ENCODE data around the gene ALPL.

ALPL gene

GRCh38 chr1:21544095-21544494 is 34.9 kb downstream of the ALPL start:
- Histone ChIP-seq H3K27ac (no peak overlapping the region), H3K27me3 (ENCODE audit: insufficient read depth, low read depth, severe bottlenecking) (no peaks in the 10 kb centered on the region)
- TF ChIP-seq, protein P1, sequence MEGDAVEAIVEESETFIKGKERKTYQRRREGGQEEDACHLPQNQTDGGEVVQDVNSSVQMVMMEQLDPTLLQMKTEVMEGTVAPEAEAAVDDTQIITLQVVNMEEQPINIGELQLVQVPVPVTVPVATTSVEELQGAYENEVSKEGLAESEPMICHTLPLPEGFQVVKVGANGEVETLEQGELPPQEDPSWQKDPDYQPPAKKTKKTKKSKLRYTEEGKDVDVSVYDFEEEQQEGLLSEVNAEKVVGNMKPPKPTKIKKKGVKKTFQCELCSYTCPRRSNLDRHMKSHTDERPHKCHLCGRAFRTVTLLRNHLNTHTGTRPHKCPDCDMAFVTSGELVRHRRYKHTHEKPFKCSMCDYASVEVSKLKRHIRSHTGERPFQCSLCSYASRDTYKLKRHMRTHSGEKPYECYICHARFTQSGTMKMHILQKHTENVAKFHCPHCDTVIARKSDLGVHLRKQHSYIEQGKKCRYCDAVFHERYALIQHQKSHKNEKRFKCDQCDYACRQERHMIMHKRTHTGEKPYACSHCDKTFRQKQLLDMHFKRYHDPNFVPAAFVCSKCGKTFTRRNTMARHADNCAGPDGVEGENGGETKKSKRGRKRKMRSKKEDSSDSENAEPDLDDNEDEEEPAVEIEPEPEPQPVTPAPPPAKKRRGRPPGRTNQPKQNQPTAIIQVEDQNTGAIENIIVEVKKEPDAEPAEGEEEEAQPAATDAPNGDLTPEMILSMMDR (IDR thresholded peaks at IDR 0.05; ENCODE audit: low read depth, low read length): no peak

DNA sequence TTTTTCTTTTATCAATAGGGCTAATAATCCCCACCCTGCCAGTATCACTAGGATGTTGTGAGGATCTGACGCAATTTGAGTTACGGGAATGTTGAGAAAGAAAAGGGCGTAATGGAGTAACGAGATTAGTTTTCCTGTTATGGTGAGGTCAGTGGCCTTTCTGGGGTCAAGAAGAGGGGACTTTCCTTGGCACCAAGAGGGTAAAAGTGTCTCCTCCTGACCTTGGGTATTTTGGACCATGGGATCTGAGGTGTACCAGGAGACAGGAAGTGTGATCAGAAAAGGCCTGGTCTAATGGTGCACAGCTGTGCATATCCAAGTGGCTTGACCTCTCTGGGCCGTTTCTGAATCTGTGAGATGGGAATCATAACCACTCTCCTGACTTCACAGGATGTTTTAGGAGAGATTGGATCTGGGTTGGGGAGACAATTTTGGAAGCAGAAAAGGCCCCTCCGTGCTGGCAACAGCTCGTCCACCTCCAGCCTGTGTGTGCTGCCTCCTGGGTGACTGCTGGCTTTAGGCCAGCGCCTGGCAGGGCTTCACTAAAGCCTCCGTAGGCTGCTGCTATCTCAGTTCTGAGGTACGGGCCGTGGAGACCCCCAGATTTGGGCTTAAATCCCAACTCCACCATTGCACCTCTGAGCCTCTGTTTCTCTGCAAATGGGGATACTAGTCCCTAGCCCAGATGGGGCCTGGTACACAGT is 37.1 kb downstream of the ALPL start:
- H3K27me3 ChIP-seq (ENCODE audit: insufficient read depth, low read depth, severe bottlenecking): no peaks in the 10 kb centered on the region
- no peaks in the 10 kb centered on the region for H3K9me3 ChIP-seq (ENCODE audit: severe bottlenecking)

More at GRCh38 chr1:21544095-21544494, 34.9 kb downstream of the ALPL start:
- no peaks in the 10 kb centered on the region for H3K36me3 ChIP-seq
- DNase-seq: no peak
- no peak overlapping the region for H3K4me3 ChIP-seq (ENCODE audit: low read depth, low read length)
- no peaks in the 10 kb centered on the region for H3K9me3 ChIP-seq (ENCODE audit: severe bottlenecking)

GRCh38 chr1:21547876-21548275 is 38.7 kb downstream of the ALPL start:
- TF ChIP-seq, protein P1 (IDR thresholded peaks at IDR 0.05; ENCODE audit: low read depth, low read length): no peak
- no peak overlapping the region for H3K4me3 ChIP-seq (ENCODE audit: low read depth, low read length)
- H3K9me3 ChIP-seq (ENCODE audit: severe bottlenecking): no peaks in the 10 kb centered on the region
- no peak overlapping the region for H3K27ac ChIP-seq
- no peaks in the 10 kb centered on the region for H3K27me3 ChIP-seq (ENCODE audit: insufficient read depth, low read depth, severe bottlenecking)
- no peaks in the 10 kb centered on the region for H3K36me3 ChIP-seq
- no peak for DNase-seq

More for the DNA sequence above, 37.1 kb downstream of the ALPL start:
- H3K27ac ChIP-seq: no peak overlapping the region
- no peaks in the 10 kb centered on the region for H3K36me3 ChIP-seq
- no peak for DNase-seq
- TF ChIP-seq, protein P1 (IDR thresholded peaks at IDR 0.05; ENCODE audit: low read depth, low read length): no peak
- no peak overlapping the region for H3K4me3 ChIP-seq (ENCODE audit: low read depth, low read length)

- no peak for DNase-seq
- Histone ChIP-seq H3K4me3 (ENCODE audit: low read depth, low read length) (no peak overlapping the region), H3K27ac (no peak overlapping the region), H3K9me3 (ENCODE audit: severe bottlenecking) (no peaks in the 10 kb centered on the region), H3K36me3 (no peaks in the 10 kb centered on the region), H3K27me3 (ENCODE audit: insufficient read depth, low read depth, severe bottlenecking) (no peaks in the 10 kb centered on the region)
- TF ChIP-seq, protein P1 (IDR thresholded peaks at IDR 0.05; ENCODE audit: low read depth, low read length): no peak
Observed at GRCh38 chr1:21550097-21550496, 40.9 kb downstream of the ALPL start.

DNA sequence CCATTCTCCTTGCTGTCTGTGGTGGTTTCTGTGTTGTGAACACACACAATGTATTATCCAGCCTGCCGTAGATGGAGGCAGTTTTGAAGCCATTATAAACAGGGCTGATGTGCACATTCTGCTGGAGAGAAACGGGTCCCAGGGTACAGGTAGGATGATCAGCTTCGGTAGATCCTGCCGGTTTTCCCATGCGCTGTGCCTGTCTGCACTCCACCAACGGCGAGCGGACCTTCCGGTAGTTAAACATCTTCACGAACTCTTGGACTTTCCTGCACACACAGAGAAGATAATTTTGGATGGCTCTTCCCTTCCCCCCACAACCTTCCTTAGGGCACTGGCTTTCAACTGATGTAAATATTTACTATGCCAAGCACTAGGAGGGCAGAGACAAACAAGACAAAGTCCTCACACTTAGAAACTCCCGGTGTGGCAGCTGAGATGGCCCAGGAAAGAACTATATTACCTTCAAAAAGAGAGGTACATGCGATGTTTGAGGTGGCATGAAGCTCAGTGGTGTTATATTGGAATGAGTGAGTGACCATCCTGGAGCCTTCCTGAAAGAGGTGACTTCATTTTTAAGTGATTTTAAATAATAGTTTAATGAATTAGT is 41.7 kb downstream of the ALPL start:
- TF ChIP-seq, protein P1 (IDR thresholded peaks at IDR 0.05; ENCODE audit: low read depth, low read length): no peak
- no peak overlapping the region for H3K27ac ChIP-seq
- H3K27me3 ChIP-seq (ENCODE audit: insufficient read depth, low read depth, severe bottlenecking): no peaks in the 10 kb centered on the region
- DNase-seq: no peak
- no peak overlapping the region for H3K4me3 ChIP-seq (ENCODE audit: low read depth, low read length)
- no peaks in the 10 kb centered on the region for H3K36me3 ChIP-seq
- H3K9me3 ChIP-seq (ENCODE audit: severe bottlenecking): no peaks in the 10 kb centered on the region
